Muscle layer of duodenum (tissue), 2 donors: ENCODE measurements around the gene PCCB.

Experiments used
- H3K27ac ChIP-seq: one replicate; pipeline ENCODE4 v1.7.0; 2013; ENCODE audit warnings: mild to moderate bottlenecking, low read length
- H3K27me3 ChIP-seq: one replicate; pipeline ENCODE4 v1.7.0; 2013; ENCODE audit warnings: low read depth, mild to moderate bottlenecking, control low read depth, low read length
- H3K36me3 ChIP-seq, 2 donors: one replicate each; pipeline ENCODE4 v1.7.0; 2013; ENCODE audit warnings: low read length in 2 of 2, control low read depth in 1 of 2, mild to moderate bottlenecking in 1 of 2; ENCODE audit not compliant: insufficient read depth in 2 of 2, control insufficient read depth in 1 of 2
- H3K4me1 ChIP-seq, 2 donors: one replicate each; pipeline ENCODE4 v1.7.0; 2013; ENCODE audit warnings: low read length in 2 of 2, mild to moderate bottlenecking in 2 of 2, control low read depth in 1 of 2, moderate library complexity in 1 of 2; ENCODE audit not compliant: insufficient read depth in 2 of 2, control insufficient read depth in 1 of 2
- H3K4me3 ChIP-seq, 2 donors: one replicate each; pipeline ENCODE4 v1.7.0; 2013; ENCODE audit warnings: low read length in 2 of 2, low read depth in 1 of 2, mild to moderate bottlenecking in 1 of 2
- H3K9me3 ChIP-seq, 2 donors: one replicate each; pipeline ENCODE4 v1.7.0; 2013; ENCODE audit warnings: low read length in 2 of 2, control low read depth in 1 of 2, mild to moderate bottlenecking in 1 of 2; ENCODE audit not compliant: control insufficient read depth in 1 of 2
- donor health status: healthy.

The PCCB gene

DNA sequence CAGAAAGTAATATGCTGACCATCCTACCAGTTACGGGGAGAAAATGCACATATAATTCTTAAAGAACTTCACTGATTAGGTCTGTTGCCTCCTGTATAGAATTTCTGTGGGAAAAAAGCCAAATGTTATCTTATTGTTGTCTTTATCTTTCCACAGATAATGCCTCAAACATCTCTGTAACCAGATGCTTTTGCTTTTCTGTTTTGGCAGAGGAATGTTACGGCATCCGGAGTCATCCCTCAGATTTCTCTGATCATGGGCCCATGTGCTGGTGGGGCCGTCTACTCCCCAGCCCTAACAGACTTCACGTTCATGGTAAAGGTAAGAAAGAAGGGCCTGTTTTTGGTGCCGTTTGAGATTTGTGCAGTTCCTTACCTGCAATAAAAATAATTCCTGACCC, 33.5 kb downstream of the PCCB start:
- no peaks in the 10 kb centered on the region for H3K27me3 ChIP-seq
- peaks cover 12 to 52% of the 10 kb centered on the region in 2 donors for H3K36me3 ChIP-seq
- H3K4me1 ChIP-seq = peaks cover 0 to 14% of the 10 kb centered on the region in 2 donors
- no peak overlapping the region for H3K4me3 ChIP-seq
- no peak overlapping the region for H3K27ac ChIP-seq
- peaks cover 8 to 14% of the 10 kb centered on the region in 2 donors for H3K9me3 ChIP-seq

DNA sequence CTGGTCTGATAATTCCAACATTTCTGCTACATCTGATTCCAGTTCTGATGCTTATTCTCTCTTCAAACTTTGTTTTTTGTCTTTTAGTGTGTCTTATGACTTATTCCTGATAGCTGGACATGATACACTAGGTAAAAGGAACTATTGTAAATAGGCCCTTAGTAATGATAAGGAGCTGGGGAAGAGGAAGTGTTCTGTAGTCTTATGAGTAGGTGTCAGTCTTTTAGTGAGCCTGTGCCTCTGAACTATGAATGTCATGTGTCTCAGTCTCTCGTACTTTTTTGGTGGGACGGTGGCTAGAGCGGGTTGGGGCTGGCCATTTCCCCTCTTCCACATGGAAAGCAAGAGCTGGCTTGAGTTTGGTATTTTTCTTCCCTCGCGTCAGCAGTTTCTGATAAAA, 41.2 kb downstream of the PCCB start:
- no peak overlapping the region for H3K27ac ChIP-seq

DNA sequence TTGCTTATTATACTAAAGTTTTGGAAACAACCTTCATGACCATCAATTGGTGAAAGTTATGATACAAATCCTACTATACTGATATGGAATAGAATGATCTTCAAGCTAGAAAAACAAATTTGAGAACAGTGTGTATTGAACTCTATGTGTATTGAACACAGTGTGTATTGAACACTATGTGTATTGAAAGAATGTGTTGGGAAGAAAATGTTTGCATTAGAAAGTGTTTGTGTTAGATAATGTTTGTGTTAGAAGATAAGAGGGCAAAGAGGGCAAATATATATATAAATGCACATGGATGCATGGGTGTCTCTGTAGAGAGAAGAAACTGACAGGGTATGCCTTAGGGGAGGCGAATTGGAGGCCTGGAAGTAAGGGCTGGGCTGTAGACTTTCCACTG, 42.4 kb downstream of the PCCB start:
- no peaks in the 10 kb centered on the region for H3K4me1 ChIP-seq
- H3K4me3 ChIP-seq = no peak overlapping the region
- no peak overlapping the region for H3K27ac ChIP-seq
- H3K36me3 ChIP-seq = peaks cover 8 to 25% of the 10 kb centered on the region in 2 donors
- no peaks in the 10 kb centered on the region for H3K27me3 ChIP-seq
- H3K9me3 ChIP-seq = no peaks in the 10 kb centered on the region

More for the DNA sequence above, 41.2 kb downstream of the PCCB start:
- Histone ChIP-seq H3K27me3 (no peaks in the 10 kb centered on the region), H3K36me3 (peaks cover 8 to 20% of the 10 kb centered on the region in 2 donors), H3K4me1 (no peaks in the 10 kb centered on the region), H3K9me3 (no peaks in the 10 kb centered on the region), H3K4me3 (no peak overlapping the region)

DNA sequence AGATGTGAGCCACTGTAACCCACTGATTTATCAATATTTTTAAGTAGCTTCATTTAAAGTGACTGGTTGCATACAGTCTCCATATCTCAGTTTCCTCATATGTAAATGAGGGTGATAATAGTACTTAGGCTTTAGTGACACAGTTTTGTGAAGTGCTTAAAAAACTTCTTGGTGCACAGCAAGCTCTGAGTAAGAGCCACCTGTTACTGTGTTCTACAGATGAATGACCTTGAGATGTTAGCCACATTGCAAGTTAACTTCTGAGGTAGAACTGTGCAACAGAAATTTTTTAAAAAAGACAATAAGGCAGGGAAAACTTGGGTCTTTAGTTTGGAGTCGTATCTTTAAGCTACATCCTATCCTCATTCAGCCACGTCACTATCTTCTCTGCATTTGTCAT, 43.1 kb downstream of the PCCB start:
- Histone ChIP-seq H3K4me1 (no peaks in the 10 kb centered on the region), H3K4me3 (no peak overlapping the region), H3K27me3 (no peaks in the 10 kb centered on the region), H3K36me3 (peaks cover 8 to 27% of the 10 kb centered on the region in 2 donors), H3K9me3 (no peaks in the 10 kb centered on the region), H3K27ac (no peak overlapping the region)

DNA sequence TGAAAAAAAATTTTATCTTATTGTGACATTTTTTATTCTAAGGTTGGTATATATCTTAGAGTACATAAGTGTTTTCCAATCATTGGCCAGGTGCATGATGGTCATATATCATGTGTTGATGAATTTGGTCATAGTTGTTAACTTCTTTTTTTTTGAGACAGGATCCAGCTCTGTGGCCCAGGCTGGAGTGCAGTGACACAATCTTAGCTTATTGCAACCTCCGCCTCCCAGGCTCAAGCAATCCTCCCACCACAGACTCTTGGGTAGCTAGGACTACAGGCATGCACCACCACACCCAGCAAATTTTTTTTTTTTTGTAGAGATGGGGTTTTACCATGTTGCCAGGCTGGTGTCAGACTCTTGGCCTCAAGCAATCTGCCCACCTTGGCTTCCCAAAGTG, 44.0 kb downstream of the PCCB start:
- H3K27ac ChIP-seq = no peak overlapping the region
- H3K27me3 ChIP-seq = no peaks in the 10 kb centered on the region
- no peaks in the 10 kb centered on the region for H3K9me3 ChIP-seq
- no peak overlapping the region for H3K4me3 ChIP-seq
- H3K4me1 ChIP-seq = no peaks in the 10 kb centered on the region
- peaks cover 8 to 35% of the 10 kb centered on the region in 2 donors for H3K36me3 ChIP-seq

DNA sequence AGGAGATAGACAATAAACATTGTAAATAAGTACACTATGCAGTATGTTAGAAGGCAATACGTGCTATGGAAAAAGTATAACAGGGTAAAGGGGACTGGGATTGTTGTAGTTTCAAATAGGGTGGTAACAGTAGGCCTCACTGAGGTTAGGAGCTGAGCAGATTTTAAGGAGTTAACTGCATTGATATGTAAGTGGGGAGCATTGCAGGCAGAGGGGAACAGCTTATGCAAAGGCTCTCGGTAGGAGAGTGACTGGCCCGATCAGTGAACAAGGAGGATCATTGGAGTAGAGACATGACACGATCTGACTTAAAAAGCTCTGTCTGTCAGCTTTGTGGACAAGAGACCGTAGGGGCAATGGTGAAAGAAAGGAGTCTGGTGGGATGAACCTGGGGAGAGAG, 46.8 kb downstream of the PCCB start:
- H3K36me3 ChIP-seq = peaks cover 24 to 55% of the 10 kb centered on the region in 2 donors
- no peak overlapping the region for H3K4me3 ChIP-seq
- H3K27ac ChIP-seq = no peak overlapping the region
- H3K27me3 ChIP-seq = no peaks in the 10 kb centered on the region
- H3K9me3 ChIP-seq = no peaks in the 10 kb centered on the region
- H3K4me1 ChIP-seq = no peaks in the 10 kb centered on the region

DNA sequence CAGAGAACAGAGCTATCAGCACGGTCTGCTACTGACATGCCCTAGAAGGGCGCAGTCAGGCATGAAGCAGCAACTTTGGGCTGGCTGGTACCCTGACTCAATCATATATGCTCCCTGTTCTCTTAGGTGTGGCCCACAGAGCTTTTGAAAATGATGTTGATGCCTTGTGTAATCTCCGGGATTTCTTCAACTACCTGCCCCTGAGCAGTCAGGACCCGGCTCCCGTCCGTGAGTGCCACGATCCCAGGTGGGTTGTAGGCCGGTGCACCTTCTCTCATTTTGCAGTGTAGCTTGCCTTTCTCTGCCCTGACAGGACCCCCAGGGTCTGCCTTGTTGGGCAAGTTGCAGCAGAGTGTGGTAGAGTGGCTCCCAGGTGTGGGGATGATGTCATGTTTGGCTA, 47.7 kb downstream of the PCCB start:
- H3K27me3 ChIP-seq = no peaks in the 10 kb centered on the region
- H3K4me1 ChIP-seq = no peaks in the 10 kb centered on the region
- no peak overlapping the region for H3K4me3 ChIP-seq
- peaks cover 24 to 55% of the 10 kb centered on the region in 2 donors for H3K36me3 ChIP-seq
- H3K27ac ChIP-seq = no peak overlapping the region
- no peaks in the 10 kb centered on the region for H3K9me3 ChIP-seq

DNA sequence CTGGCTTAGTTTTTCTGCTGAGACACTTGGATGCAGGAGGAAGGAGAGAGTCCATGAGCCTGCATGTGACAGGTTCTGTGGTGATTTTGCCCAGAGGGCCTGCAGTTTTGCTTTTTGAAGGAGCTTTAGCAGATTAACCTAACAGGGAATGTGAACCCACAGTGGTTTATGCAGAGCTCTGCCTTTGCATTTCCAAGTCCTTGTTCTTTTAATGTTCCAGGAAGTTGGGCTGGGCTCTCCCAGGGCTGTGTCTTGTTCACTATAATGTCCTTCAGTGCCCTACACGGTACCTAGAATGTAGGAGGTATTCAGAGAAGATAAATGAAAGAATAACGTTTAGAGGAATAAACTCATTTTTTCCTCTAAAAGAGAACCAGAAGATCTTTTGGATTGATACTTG, 50.3 kb downstream of the PCCB start:
- H3K9me3 ChIP-seq = no peaks in the 10 kb centered on the region
- no peaks in the 10 kb centered on the region for H3K27me3 ChIP-seq
- H3K4me3 ChIP-seq = no peak overlapping the region
- peaks cover 20 to 43% of the 10 kb centered on the region in 2 donors for H3K36me3 ChIP-seq
- H3K4me1 ChIP-seq = no peaks in the 10 kb centered on the region
- no peak overlapping the region for H3K27ac ChIP-seq

DNA sequence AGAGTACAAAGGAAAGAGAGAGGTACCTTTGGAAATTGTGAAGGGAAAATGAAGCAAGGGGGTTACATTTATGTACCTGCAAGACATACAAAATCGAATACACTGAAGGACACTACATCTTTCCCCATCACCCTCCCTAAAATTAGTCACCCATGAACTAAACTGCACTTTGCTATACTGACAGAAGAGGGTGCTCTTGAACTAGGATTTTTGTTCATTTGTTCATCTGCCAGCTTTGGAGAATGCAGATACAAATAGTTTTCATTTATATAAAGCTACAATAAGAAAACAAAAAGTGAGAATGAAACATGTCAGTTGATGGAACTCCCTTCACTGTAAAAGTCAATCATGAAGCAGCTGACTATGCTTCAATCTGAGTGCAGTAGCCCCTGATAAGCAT, 55.7 kb downstream of the PCCB start:
- Histone ChIP-seq H3K36me3 (peaks cover 9 to 20% of the 10 kb centered on the region in 2 donors), H3K9me3 (peaks cover 0 to 2% of the 10 kb centered on the region in 2 donors), H3K27me3 (no peaks in the 10 kb centered on the region), H3K27ac (no peak overlapping the region), H3K4me3 (no peak overlapping the region), H3K4me1 (no peaks in the 10 kb centered on the region)

DNA sequence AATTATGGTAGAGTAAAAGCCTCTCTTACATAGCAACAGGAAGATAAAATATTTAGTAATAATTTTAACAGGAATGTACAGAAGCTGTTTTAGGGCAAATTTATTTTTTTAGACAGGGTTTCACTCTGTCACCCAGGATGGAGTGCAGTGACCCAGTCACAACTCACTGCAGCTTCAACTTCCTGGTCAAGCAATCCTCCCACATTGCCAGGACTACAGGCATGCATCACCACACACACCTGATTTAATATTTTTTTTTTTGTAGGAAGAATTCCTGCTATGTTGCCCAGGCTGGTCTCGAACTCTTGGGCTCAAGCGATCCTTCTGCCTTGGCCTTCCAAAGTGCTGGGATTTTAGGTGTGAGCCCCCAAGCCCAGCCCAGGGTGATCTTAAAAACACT, 61.1 kb downstream of the PCCB start:
- H3K27ac ChIP-seq = no peak overlapping the region
- no peak overlapping the region for H3K4me3 ChIP-seq
- H3K27me3 ChIP-seq = no peaks in the 10 kb centered on the region
- H3K4me1 ChIP-seq = no peaks in the 10 kb centered on the region
- H3K36me3 ChIP-seq = peaks cover 4 to 5% of the 10 kb centered on the region in 2 donors
- no peaks in the 10 kb centered on the region for H3K9me3 ChIP-seq

DNA sequence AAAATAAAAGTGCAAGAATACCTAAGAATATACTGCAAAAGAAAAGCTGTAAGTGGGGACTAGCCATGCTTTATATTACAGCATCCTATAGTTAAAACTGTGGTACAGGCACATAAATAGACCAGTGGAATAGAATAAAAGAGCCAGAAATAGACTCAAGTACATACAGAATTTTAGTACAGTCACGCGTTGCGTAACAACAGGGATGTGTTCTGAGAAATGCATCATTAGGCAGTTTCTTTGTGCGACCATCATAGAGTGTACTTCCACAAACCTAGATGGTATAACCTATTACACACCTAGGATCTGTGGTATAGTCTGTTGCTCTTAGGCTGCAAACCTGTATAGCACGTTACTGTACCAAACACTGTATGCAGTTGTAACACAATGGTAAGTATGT, 61.8 kb downstream of the PCCB start:
- H3K4me1 ChIP-seq = no peaks in the 10 kb centered on the region
- no peak overlapping the region for H3K4me3 ChIP-seq
- no peak overlapping the region for H3K27ac ChIP-seq
- H3K36me3 ChIP-seq = peaks cover 5 to 7% of the 10 kb centered on the region in 2 donors
- no peaks in the 10 kb centered on the region for H3K27me3 ChIP-seq
- H3K9me3 ChIP-seq = no peaks in the 10 kb centered on the region

DNA sequence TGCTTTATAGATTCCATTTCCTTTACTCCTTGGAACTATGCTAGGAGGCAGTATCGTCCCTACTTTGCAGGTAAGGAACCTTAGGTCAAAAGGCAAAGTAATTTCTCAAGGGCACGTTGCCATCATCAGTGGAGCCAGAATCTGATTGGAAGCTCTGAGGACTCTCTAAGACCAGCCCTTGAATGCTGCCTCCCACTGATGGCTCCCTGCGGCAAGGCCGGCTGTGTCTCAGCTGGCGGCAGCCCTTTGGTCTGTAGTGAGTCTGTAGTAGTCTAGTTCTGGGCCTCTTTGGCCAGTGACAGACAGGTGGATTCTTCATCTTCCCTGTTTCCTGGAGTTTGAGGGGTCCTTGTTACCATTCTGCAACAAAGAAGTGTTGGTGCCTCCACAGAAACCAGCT, 76.2 kb downstream of the PCCB start:
- Histone ChIP-seq H3K4me1 (no peaks in the 10 kb centered on the region), H3K36me3 (peaks cover 38 to 65% of the 10 kb centered on the region in 2 donors), H3K27me3 (no peaks in the 10 kb centered on the region), H3K27ac (no peak overlapping the region), H3K9me3 (peaks cover 0 to 15% of the 10 kb centered on the region in 2 donors), H3K4me3 (no peak overlapping the region)
